ENCODE measurements around the gene EBNA1BP2. TPM values are rescaled to one million over a fixed set of nuclear protein-coding genes. Genes with fewer than 3 reads are reported as not detected.

The EBNA1BP2 gene
- total and polyA plus RNA-seq, 2 of the 13 experiments (the other 11 are each of a cell fraction or from before 2014, with no cell fraction given) = 27.1 to 102 TPM

GRCh38 chr1:43171876-43172526, at the start of gene EBNA1BP2, which contains the start of gene CFAP57 (continued):
- TF ChIP-seq ZNF503 (CRISPR knock-in tag; IDR thresholded peaks at IDR 0.05) (no peak), ZNF318 (CRISPR knock-in tag; IDR thresholded peaks at IDR 0.05) (no peak), ATF1 (CRISPR knock-in tag; IDR thresholded peaks at IDR 0.05) (no peak), YEATS4 (CRISPR knock-in tag; IDR thresholded peaks at IDR 0.05; ENCODE audit: borderline replicate concordance) (peak; percentile 86), ZSCAN9 (CRISPR knock-in tag; IDR thresholded peaks at IDR 0.05; ENCODE audit: borderline replicate concordance) (0 out of 2 replicates have a peak, but pooled peaks have one; percentile 25), HDAC2 (CRISPR knock-in tag; IDR thresholded peaks at IDR 0.05) (peak; percentile 78), MAZ (IDR thresholded peaks at IDR 0.05; ENCODE audit: borderline replicate concordance, low read depth, low read length) (peak; percentile 44; the same call in 1 of the 2 replicates), MAZ (CRISPR knock-in tag; IDR thresholded peaks at IDR 0.05; ENCODE audit: low read depth) (no peak), XBP1 (CRISPR knock-in tag; IDR thresholded peaks at IDR 0.05) (no peak), ZMAT5 (CRISPR knock-in tag; IDR thresholded peaks at IDR 0.05; ENCODE audit: borderline replicate concordance, low read depth) (no peak), BATF2 (CRISPR knock-in tag; IDR thresholded peaks at IDR 0.05) (no peak), MEIS2 (CRISPR knock-in tag; IDR thresholded peaks at IDR 0.05) (no peak), DZIP1 (CRISPR knock-in tag; IDR thresholded peaks at IDR 0.05) (no peak), RORA (CRISPR knock-in tag; IDR thresholded peaks at IDR 0.05) (no peak)
